Measurements from ENCODE around the gene THEM4.

The THEM4 gene

GRCh38 chr1:151833172-151833900 lies 76.0 kb downstream of the THEM4 start:
- no peak for DNase-seq

- DNase-seq = no peak
Measured at GRCh38 chr1:151832318-151832980, 76.9 kb downstream of the THEM4 start.

GRCh38 chr1:151831605-151832004 lies 77.7 kb downstream of the THEM4 start, which contains the start of gene RORC:
RORC (minus strand) TSS chr1:151831802; CDS start chr1:151831764, 38 bp downstream.
- no peak for DNase-seq

- no peak for DNase-seq
Measured at GRCh38 chr1:151831256-151831591, 78.1 kb downstream of the THEM4 start.

- no peak for DNase-seq
Measured at GRCh38 chr1:151830055-151830454, 79.3 kb downstream of the THEM4 start.

GRCh38 chr1:151829352-151830046 lies 79.8 kb downstream of the THEM4 start:
- DNase-seq = no peak

GRCh38 chr1:151828921-151829320 lies 80.4 kb downstream of the THEM4 start:
- DNase-seq = no peak

- DNase-seq = no peak
Measured at GRCh38 chr1:151827853-151828252, 81.5 kb downstream of the THEM4 start.

GRCh38 chr1:151825751-151826660 lies 83.3 kb downstream of the THEM4 start:
- peak; percentile 32 for DNase-seq

GRCh38 chr1:151825204-151825603 lies 84.1 kb downstream of the THEM4 start:
- DNase-seq = no peak

Measured in activated T-cell treated with anti-CD3 and anti-CD28 coated beads for 4 hours (primary cell).